Measurements from ENCODE around the gene TNIP1.

Gene TNIP1

GRCh38 chr5:150989695-150990094 is 91.1 kb downstream of the TNIP1 start:
- no peak for DNase-seq

GRCh38 chr5:150987746-150988145 is 93.1 kb downstream of the TNIP1 start:
- no peak for DNase-seq

All from T1000 (cell line).